ENCODE results near the gene ARHGEF9.
A peak's percentile ranks its signal among the peaks of the same experiment; 100 is the strongest.

Gene ARHGEF9

DNA sequence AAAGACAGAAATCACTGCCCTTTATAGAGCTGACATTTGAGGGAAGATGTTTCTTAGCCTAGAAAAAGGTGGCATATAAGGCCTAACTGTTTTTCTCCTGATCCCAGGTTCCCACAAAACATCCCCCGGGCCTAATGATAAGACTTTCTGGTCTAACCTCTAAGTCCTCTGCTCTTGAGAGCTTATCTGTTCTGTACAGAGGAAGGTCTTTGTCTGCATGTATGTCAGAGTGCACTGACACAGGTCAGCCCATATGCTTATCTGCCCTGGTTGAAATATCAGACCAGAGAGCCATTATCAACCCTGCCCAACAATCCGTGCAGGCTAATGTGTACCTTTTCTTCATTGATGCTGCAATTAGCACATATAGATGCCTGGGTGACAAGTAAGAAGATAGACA lies 76.2 kb downstream of the ARHGEF9 start:
- POLR2A ChIA-PET: no interaction called here

GRCh38 chrX:63702556-63702955 lies 82.5 kb downstream of the ARHGEF9 start:
- no peaks in the 10 kb centered on the region for H3K4me1 ChIP-seq (ENCODE audit: control extremely low read depth in 1 of 4, control insufficient read depth in 4 of 4, insufficient read depth in 4 of 4, low read length in 3 of 4)
- no peak overlapping the region for H3K4me3 ChIP-seq (ENCODE audit: control insufficient read depth in 1 of 7, extremely low read depth in 1 of 7, insufficient read depth in 4 of 7, low read depth in 2 of 7, low read length in 6 of 7)
- no peak overlapping the region for H3K27ac ChIP-seq (ENCODE audit: insufficient read depth in 1 of 2, low read depth in 1 of 2, low read length in 2 of 2, poor library complexity in 1 of 2, severe bottlenecking in 2 of 2)
- DNase-seq: no peak
- peaks cover 0 to 3% (median 0%) of the 10 kb centered on the region in 5 experiments for H3K9me3 ChIP-seq (ENCODE audit: control extremely low read depth in 1 of 5, control insufficient read depth in 4 of 5, insufficient read depth in 2 of 5, low read depth in 1 of 5, low read length in 4 of 5)
- POLR2A ChIA-PET: no interaction called here
- no peaks in the 10 kb centered on the region for H3K27me3 ChIP-seq (replicated peaks in 2 of 5; ENCODE audit: control insufficient read depth in 4 of 5, insufficient read depth in 5 of 5, low read length in 4 of 5)
- peaks cover 6 to 54% (median 14%) of the 10 kb centered on the region in 4 experiments for H3K36me3 ChIP-seq (ENCODE audit: control insufficient read depth in 4 of 4, insufficient read depth in 4 of 4, low read length in 3 of 4)
- WGBS (ENCODE audit: insufficient coverage): no CpG with 5 or more reads among the region's 1 CpG
- CTCF ChIA-PET: no interaction called here

More for the DNA sequence above, 76.2 kb downstream of the ARHGEF9 start:
- peak in 2 of 3 donors; percentile 2 to 10 for DNase-seq
- CTCF ChIA-PET: interaction anchor here (0.9 kb wide), 1 partner anchor 8 kb away, joined by 3 read pairs; no protein-coding TSS in a partner anchor
- Histone ChIP-seq H3K9me3 (ENCODE audit: control extremely low read depth in 1 of 5, control insufficient read depth in 4 of 5, insufficient read depth in 2 of 5, low read depth in 1 of 5, low read length in 4 of 5) (no peaks in the 10 kb centered on the region), H3K4me1 (ENCODE audit: control extremely low read depth in 1 of 4, control insufficient read depth in 4 of 4, insufficient read depth in 4 of 4, low read length in 3 of 4) (no peaks in the 10 kb centered on the region), H3K4me3 (ENCODE audit: control insufficient read depth in 1 of 7, extremely low read depth in 1 of 7, insufficient read depth in 4 of 7, low read depth in 2 of 7, low read length in 6 of 7) (no peak overlapping the region), H3K27me3 (replicated peaks in 2 of 5; ENCODE audit: control insufficient read depth in 4 of 5, insufficient read depth in 5 of 5, low read length in 4 of 5) (no peaks in the 10 kb centered on the region), H3K27ac (ENCODE audit: insufficient read depth in 1 of 2, low read depth in 1 of 2, low read length in 2 of 2, poor library complexity in 1 of 2, severe bottlenecking in 2 of 2) (no peak overlapping the region), H3K36me3 (ENCODE audit: control insufficient read depth in 4 of 4, insufficient read depth in 4 of 4, low read length in 3 of 4) (peaks cover 0 to 25% (median 9%) of the 10 kb centered on the region in 4 experiments)
- WGBS (ENCODE audit: insufficient coverage): 100% methylated on average over 1 of the region's 2 CpGs

DNA sequence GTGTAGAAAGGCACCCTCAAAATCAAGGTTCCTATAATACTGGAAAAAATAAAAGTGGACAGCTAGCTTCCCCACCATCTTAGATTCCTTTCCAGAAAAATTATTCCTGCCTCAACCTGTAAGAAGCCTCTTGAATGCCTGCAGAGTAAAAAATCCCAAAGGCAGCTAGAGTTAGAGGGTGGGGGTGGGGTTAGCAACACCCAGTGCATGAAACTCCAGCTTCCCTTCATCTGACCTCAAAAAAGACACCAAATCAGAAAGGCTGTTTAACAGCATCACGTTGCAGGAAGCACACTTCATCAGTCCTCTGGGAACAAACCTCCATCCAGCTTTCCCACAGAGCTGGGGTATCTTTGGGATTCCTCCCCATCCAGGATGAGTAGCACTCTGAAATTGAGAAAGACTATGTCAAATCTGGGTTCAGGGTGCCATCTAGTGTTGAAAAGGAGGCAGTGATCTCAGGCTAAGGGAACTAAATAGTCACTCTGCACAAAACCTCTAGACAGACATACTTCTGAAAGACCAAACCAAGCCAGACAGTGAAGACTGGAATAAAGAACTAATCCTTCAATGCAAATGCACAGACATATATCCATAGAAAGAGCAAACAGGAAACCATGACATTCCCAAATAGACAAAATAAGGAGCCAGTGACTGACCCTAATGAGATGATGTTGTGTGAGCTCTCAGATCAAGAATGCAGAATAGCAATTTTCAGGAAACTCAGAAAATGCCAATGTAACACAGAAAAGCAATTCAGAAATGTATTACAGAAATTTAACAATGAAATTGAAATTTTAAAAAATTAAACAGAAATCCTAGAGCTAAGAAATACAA lies 97.9 kb downstream of the ARHGEF9 start:
- Histone ChIP-seq H3K36me3 (ENCODE audit: control insufficient read depth in 4 of 4, insufficient read depth in 4 of 4, low read length in 3 of 4) (peaks cover 0 to 3% (median under 1%) of the 10 kb centered on the region in 4 experiments), H3K4me3 (ENCODE audit: control insufficient read depth in 1 of 7, extremely low read depth in 1 of 7, insufficient read depth in 4 of 7, low read depth in 2 of 7, low read length in 6 of 7) (no peak overlapping the region), H3K27me3 (replicated peaks in 2 of 5; ENCODE audit: control insufficient read depth in 4 of 5, insufficient read depth in 5 of 5, low read length in 4 of 5) (no peaks in the 10 kb centered on the region), H3K9me3 (ENCODE audit: control extremely low read depth in 1 of 5, control insufficient read depth in 4 of 5, insufficient read depth in 2 of 5, low read depth in 1 of 5, low read length in 4 of 5) (peaks cover 0 to 4% (median 0%) of the 10 kb centered on the region in 5 experiments), H3K4me1 (ENCODE audit: control extremely low read depth in 1 of 4, control insufficient read depth in 4 of 4, insufficient read depth in 4 of 4, low read length in 3 of 4) (no peaks in the 10 kb centered on the region), H3K27ac (ENCODE audit: insufficient read depth in 1 of 2, low read depth in 1 of 2, low read length in 2 of 2, poor library complexity in 1 of 2, severe bottlenecking in 2 of 2) (no peak overlapping the region)
- CTCF ChIA-PET: interaction anchor here (1.0 to 1.1 kb wide), 2 partner anchors 16 to 17 kb away, joined by 3 read pairs; no protein-coding TSS in a partner anchor
- peak in 2 of 3 donors; percentile 24 to 26 for DNase-seq
- 67% methylated on average over 1 of the region's 1 CpG for WGBS (ENCODE audit: insufficient coverage)
- POLR2A ChIA-PET: interaction anchor here (0.6 kb wide), 1 partner anchor 126 kb away, joined by 3 read pairs; no protein-coding TSS in a partner anchor

GRCh38 chrX:63680423-63680822 lies 104.6 kb downstream of the ARHGEF9 start:
- POLR2A ChIA-PET: no interaction called here
- Histone ChIP-seq H3K36me3 (ENCODE audit: control insufficient read depth in 4 of 4, insufficient read depth in 4 of 4, low read length in 3 of 4) (peaks cover 0 to 23% (median 9%) of the 10 kb centered on the region in 4 experiments), H3K9me3 (ENCODE audit: control extremely low read depth in 1 of 5, control insufficient read depth in 4 of 5, insufficient read depth in 2 of 5, low read depth in 1 of 5, low read length in 4 of 5) (peaks cover 0 to 2% (median 0%) of the 10 kb centered on the region in 5 experiments), H3K27me3 (replicated peaks in 2 of 5; ENCODE audit: control insufficient read depth in 4 of 5, insufficient read depth in 5 of 5, low read length in 4 of 5) (no peaks in the 10 kb centered on the region), H3K4me1 (ENCODE audit: control extremely low read depth in 1 of 4, control insufficient read depth in 4 of 4, insufficient read depth in 4 of 4, low read length in 3 of 4) (no peaks in the 10 kb centered on the region), H3K27ac (ENCODE audit: insufficient read depth in 1 of 2, low read depth in 1 of 2, low read length in 2 of 2, poor library complexity in 1 of 2, severe bottlenecking in 2 of 2) (no peak overlapping the region), H3K4me3 (ENCODE audit: control insufficient read depth in 1 of 7, extremely low read depth in 1 of 7, insufficient read depth in 4 of 7, low read depth in 2 of 7, low read length in 6 of 7) (no peak overlapping the region)
- no peak for DNase-seq
- CTCF ChIA-PET: no interaction called here
- 90% methylated on average over 2 of the region's 3 CpGs for WGBS (ENCODE audit: insufficient coverage)

- CTCF ChIA-PET: no interaction called here
- H3K4me3 ChIP-seq (ENCODE audit: control insufficient read depth in 1 of 7, extremely low read depth in 1 of 7, insufficient read depth in 4 of 7, low read depth in 2 of 7, low read length in 6 of 7): no peak overlapping the region
- H3K27me3 ChIP-seq (replicated peaks in 2 of 5; ENCODE audit: control insufficient read depth in 4 of 5, insufficient read depth in 5 of 5, low read length in 4 of 5): no peaks in the 10 kb centered on the region
- H3K9me3 ChIP-seq (ENCODE audit: control extremely low read depth in 1 of 5, control insufficient read depth in 4 of 5, insufficient read depth in 2 of 5, low read depth in 1 of 5, low read length in 4 of 5): peaks cover 0 to 2% (median 0%) of the 10 kb centered on the region in 5 experiments
- peaks cover 0 to 25% (median 9%) of the 10 kb centered on the region in 4 experiments for H3K36me3 ChIP-seq (ENCODE audit: control insufficient read depth in 4 of 4, insufficient read depth in 4 of 4, low read length in 3 of 4)
- no peak overlapping the region for H3K27ac ChIP-seq (ENCODE audit: insufficient read depth in 1 of 2, low read depth in 1 of 2, low read length in 2 of 2, poor library complexity in 1 of 2, severe bottlenecking in 2 of 2)
- POLR2A ChIA-PET: no interaction called here
- H3K4me1 ChIP-seq (ENCODE audit: control extremely low read depth in 1 of 4, control insufficient read depth in 4 of 4, insufficient read depth in 4 of 4, low read length in 3 of 4): no peaks in the 10 kb centered on the region
- no peak for DNase-seq
- no CpG with 5 or more reads among the region's 3 CpGs for WGBS (ENCODE audit: insufficient coverage)
Measured at GRCh38 chrX:63679432-63679831, 105.6 kb downstream of the ARHGEF9 start.

- Histone ChIP-seq H3K9me3 (ENCODE audit: control extremely low read depth in 1 of 5, control insufficient read depth in 4 of 5, insufficient read depth in 2 of 5, low read depth in 1 of 5, low read length in 4 of 5) (no peaks in the 10 kb centered on the region), H3K27me3 (replicated peaks in 2 of 5; ENCODE audit: control insufficient read depth in 4 of 5, insufficient read depth in 5 of 5, low read length in 4 of 5) (no peaks in the 10 kb centered on the region), H3K36me3 (ENCODE audit: control insufficient read depth in 4 of 4, insufficient read depth in 4 of 4, low read length in 3 of 4) (peaks cover 0 to 42% (median 11%) of the 10 kb centered on the region in 4 experiments), H3K4me1 (ENCODE audit: control extremely low read depth in 1 of 4, control insufficient read depth in 4 of 4, insufficient read depth in 4 of 4, low read length in 3 of 4) (no peaks in the 10 kb centered on the region), H3K4me3 (ENCODE audit: control insufficient read depth in 1 of 7, extremely low read depth in 1 of 7, insufficient read depth in 4 of 7, low read depth in 2 of 7, low read length in 6 of 7) (no peak overlapping the region), H3K27ac (ENCODE audit: insufficient read depth in 1 of 2, low read depth in 1 of 2, low read length in 2 of 2, poor library complexity in 1 of 2, severe bottlenecking in 2 of 2) (no peak overlapping the region)
- ChIA-PET POLR2A (no interaction called here), CTCF (no interaction called here)
- no peak for DNase-seq
- WGBS (ENCODE audit: insufficient coverage): 82% methylated on average over 1 of the region's 2 CpGs
Measured at GRCh38 chrX:63675716-63676115, 109.3 kb downstream of the ARHGEF9 start.

GRCh38 chrX:63673896-63674295 lies 111.1 kb downstream of the ARHGEF9 start:
- no peak overlapping the region for H3K27ac ChIP-seq (ENCODE audit: insufficient read depth in 1 of 2, low read depth in 1 of 2, low read length in 2 of 2, poor library complexity in 1 of 2, severe bottlenecking in 2 of 2)
- no peak overlapping the region for H3K4me3 ChIP-seq (ENCODE audit: control insufficient read depth in 1 of 7, extremely low read depth in 1 of 7, insufficient read depth in 4 of 7, low read depth in 2 of 7, low read length in 6 of 7)
- H3K36me3 ChIP-seq (ENCODE audit: control insufficient read depth in 4 of 4, insufficient read depth in 4 of 4, low read length in 3 of 4): peaks cover 3 to 40% (median 11%) of the 10 kb centered on the region in 4 experiments
- ChIA-PET CTCF (no interaction called here), POLR2A (no interaction called here)
- no peaks in the 10 kb centered on the region for H3K9me3 ChIP-seq (ENCODE audit: control extremely low read depth in 1 of 5, control insufficient read depth in 4 of 5, insufficient read depth in 2 of 5, low read depth in 1 of 5, low read length in 4 of 5)
- H3K4me1 ChIP-seq (ENCODE audit: control extremely low read depth in 1 of 4, control insufficient read depth in 4 of 4, insufficient read depth in 4 of 4, low read length in 3 of 4): no peaks in the 10 kb centered on the region
- no peaks in the 10 kb centered on the region for H3K27me3 ChIP-seq (replicated peaks in 2 of 5; ENCODE audit: control insufficient read depth in 4 of 5, insufficient read depth in 5 of 5, low read length in 4 of 5)
- 100% methylated on average over 2 of the region's 4 CpGs for WGBS (ENCODE audit: insufficient coverage)
- DNase-seq: no peak
